ENCODE results near the gene CEP128.

CEP128 gene

GRCh38 chr14:80468331-80469122 lies 473.0 kb downstream of the CEP128 start:
- no peak overlapping the region for H3K4me3 ChIP-seq (ENCODE audit: low read depth, low read length)
- no peak for TF ChIP-seq CTCF (IDR thresholded peaks at IDR 0.05; ENCODE audit: borderline replicate concordance, insufficient read depth, low read depth, low read length)

GRCh38 chr14:80465546-80466220 lies 475.9 kb downstream of the CEP128 start:
- no peak for TF ChIP-seq CTCF (IDR thresholded peaks at IDR 0.05; ENCODE audit: borderline replicate concordance, insufficient read depth, low read depth, low read length)

GRCh38 chr14:80464531-80465149 lies 476.9 kb downstream of the CEP128 start:
- no peak for TF ChIP-seq CTCF (IDR thresholded peaks at IDR 0.05; ENCODE audit: borderline replicate concordance, insufficient read depth, low read depth, low read length)
- H3K4me3 ChIP-seq (ENCODE audit: low read depth, low read length): no peak overlapping the region

More at GRCh38 chr14:80465546-80466220, 475.9 kb downstream of the CEP128 start:
- H3K4me3 ChIP-seq (ENCODE audit: low read depth, low read length): no peak overlapping the region

- no peak overlapping the region for H3K4me3 ChIP-seq (ENCODE audit: low read depth, low read length)
- no peak for TF ChIP-seq CTCF (IDR thresholded peaks at IDR 0.05; ENCODE audit: borderline replicate concordance, insufficient read depth, low read depth, low read length)
Measured at GRCh38 chr14:80456209-80456608, 485.3 kb downstream of the CEP128 start.

GRCh38 chr14:80455031-80455430 lies 486.5 kb downstream of the CEP128 start:
- no peak for TF ChIP-seq CTCF (IDR thresholded peaks at IDR 0.05; ENCODE audit: borderline replicate concordance, insufficient read depth, low read depth, low read length)
- H3K4me3 ChIP-seq (ENCODE audit: low read depth, low read length): no peak overlapping the region

GRCh38 chr14:80448267-80448666 lies 493.3 kb downstream of the CEP128 start:
- no peak for TF ChIP-seq CTCF (IDR thresholded peaks at IDR 0.05; ENCODE audit: borderline replicate concordance, insufficient read depth, low read depth, low read length)
- no peak overlapping the region for H3K4me3 ChIP-seq (ENCODE audit: low read depth, low read length)
